ENCODE measurements around the gene SNN.

SNN gene

GRCh38 chr16:11657556-11657955, 10.7 kb upstream of the SNN start:
- no peak for TF ChIP-seq CTCF (conservative IDR thresholded peaks at IDR 0.05; ENCODE audit: low read depth, low read length)
- DNase-seq (ENCODE audit: low read depth): no peak
- no peak overlapping the region for H3K4me3 ChIP-seq (ENCODE audit: low read length)

GRCh38 chr16:11658896-11659708, 9.2 kb upstream of the SNN start:
- DNase-seq (ENCODE audit: low read depth): no peak
- no peak for TF ChIP-seq CTCF (conservative IDR thresholded peaks at IDR 0.05; ENCODE audit: low read depth, low read length)
- no peak overlapping the region for H3K4me3 ChIP-seq (ENCODE audit: low read length)

- no peak for TF ChIP-seq CTCF (conservative IDR thresholded peaks at IDR 0.05; ENCODE audit: low read depth, low read length)
- DNase-seq (ENCODE audit: low read depth): no peak
- no peak overlapping the region for H3K4me3 ChIP-seq (ENCODE audit: low read length)
Observed at GRCh38 chr16:11660565-11660964, 7.7 kb upstream of the SNN start.

- H3K4me3 ChIP-seq (ENCODE audit: low read length): no peak overlapping the region
- no peak for TF ChIP-seq CTCF (conservative IDR thresholded peaks at IDR 0.05; ENCODE audit: low read depth, low read length)
- DNase-seq (ENCODE audit: low read depth): no peak
Observed at GRCh38 chr16:11662582-11662981, 5.7 kb upstream of the SNN start.

- TF ChIP-seq CTCF (conservative IDR thresholded peaks at IDR 0.05; ENCODE audit: low read depth, low read length): no peak
- no peak overlapping the region for H3K4me3 ChIP-seq (ENCODE audit: low read length)
- no peak for DNase-seq (ENCODE audit: low read depth)
Observed at GRCh38 chr16:11665071-11665491, 3.2 kb upstream of the SNN start.

- H3K4me3 ChIP-seq (ENCODE audit: low read length): no peak overlapping the region
- no peak for TF ChIP-seq CTCF (conservative IDR thresholded peaks at IDR 0.05; ENCODE audit: low read depth, low read length)
- no peak for DNase-seq (ENCODE audit: low read depth)
Observed at GRCh38 chr16:11666103-11667055, 1.9 kb upstream of the SNN start.
